HG03432 (cell line): ENCODE results near the gene ZSWIM5.
"Not testable (repeated sequence)": the region's sequence is repeated elsewhere in the genome, so short reads cannot be mapped to it uniquely, and the experiment has no call there.

Experiments
- ATAC-seq: cut with Tn5 transposase; IDR thresholded peaks from one replicate; pipeline ENCODE4 v1.9.1; 2021; ENCODE audit warnings: mild to moderate bottlenecking, moderate library complexity; ENCODE audit not compliant: unreplicated experiment

The ZSWIM5 gene

DNA sequence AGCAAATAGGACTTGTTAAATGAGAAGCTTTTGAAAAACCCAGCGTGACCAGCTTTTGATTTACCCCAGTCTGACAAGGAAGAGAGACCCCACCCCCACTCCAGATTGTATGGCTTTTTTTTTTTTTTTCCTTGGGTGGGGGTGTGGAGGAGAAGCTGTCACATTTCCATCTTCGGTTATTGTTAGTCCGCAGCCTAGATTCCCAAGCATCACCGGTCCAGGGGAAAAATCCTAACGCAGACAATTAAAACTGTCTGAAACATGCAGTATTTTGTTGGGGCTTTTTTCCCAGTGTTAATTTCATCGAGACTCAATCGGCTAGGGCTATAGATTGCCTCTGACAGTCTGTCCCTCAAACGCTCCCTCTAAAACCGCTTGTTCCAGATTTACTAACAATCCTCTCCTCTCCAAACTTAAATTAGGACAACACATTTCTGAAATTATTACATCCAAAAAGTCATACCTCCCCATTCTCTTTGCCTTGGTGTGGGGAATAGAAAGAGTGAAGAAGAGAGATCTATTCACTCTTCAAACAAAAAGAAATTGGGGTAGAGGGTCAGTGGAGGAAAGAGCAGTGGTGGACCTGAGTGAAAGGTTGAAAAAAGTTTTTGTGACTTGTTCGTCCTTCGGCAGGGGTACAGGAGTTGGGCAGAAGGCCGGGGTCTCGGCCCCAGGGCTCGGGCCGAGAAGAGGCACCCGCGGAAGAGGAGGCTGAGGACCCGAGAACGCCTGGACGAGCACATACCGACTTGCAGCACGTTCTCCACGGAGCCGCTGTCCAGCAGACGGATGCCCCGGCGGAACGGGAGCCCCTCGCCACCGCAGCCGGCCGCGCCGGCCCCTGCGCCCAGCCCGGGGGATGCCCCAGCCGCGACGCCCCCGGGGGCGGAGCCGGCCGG, 1.1 kb downstream of the ZSWIM5 start:
- peak; percentile 45 for ATAC-seq

DNA sequence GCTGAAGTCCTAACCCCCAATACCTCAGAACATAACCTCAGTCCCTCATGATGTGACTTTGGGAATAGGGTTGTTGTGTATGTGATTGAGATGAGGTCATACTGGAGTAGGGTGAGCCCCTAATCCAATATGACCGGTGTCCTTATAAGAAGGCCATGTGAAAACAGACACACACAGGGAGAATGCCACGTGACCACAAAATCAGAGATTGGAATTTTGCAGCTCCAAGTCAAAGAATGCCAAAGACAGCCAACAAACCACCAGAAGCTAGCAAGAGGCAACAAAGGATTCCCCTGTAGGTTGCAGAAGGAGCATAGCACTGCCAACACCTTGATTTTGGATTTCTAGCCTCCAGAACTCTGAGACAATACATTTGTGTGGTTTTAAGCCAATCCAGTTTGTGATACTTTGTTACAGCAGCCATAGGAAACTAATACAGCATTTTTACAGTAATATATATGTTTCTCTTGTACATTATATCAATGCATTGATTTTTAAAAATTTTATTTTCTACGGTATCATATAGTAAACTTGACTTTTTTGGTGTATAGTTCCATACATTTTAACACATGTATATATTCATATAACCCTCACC, 5.4 kb downstream of the ZSWIM5 start:
- no peak for ATAC-seq

GRCh38 chr1:45200435-45200834, 6.0 kb downstream of the ZSWIM5 start:
- no peak for ATAC-seq

GRCh38 chr1:45198185-45198584, 8.2 kb downstream of the ZSWIM5 start:
- ATAC-seq = no peak

GRCh38 chr1:45196863-45197262, 9.5 kb downstream of the ZSWIM5 start:
- no peak for ATAC-seq

GRCh38 chr1:45191418-45191783, 15.0 kb downstream of the ZSWIM5 start:
- ATAC-seq = no peak

GRCh38 chr1:45187725-45188124, 18.7 kb downstream of the ZSWIM5 start:
- ATAC-seq = no peak

- not testable (repeated sequence) for ATAC-seq
Observed at GRCh38 chr1:45179918-45180519, 26.4 kb downstream of the ZSWIM5 start.

DNA sequence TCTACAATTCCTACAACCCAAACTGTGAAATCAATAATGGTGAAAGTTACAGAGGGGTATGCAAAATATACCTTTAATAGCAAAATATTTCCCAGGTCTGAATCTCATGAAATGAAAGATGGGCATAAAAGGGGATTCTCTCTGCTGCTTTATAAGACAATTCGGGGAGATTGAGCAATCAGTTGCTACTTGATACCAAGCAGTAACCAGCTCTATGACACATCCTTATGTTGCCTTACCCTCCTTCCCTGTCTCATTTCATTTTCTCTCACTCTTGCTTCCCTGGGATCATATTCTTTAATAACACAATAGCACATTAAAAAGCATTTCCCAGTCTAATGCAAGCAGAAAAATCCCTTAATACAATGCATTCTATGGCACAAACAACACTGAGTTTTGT, 29.0 kb downstream of the ZSWIM5 start:
- no peak for ATAC-seq

DNA sequence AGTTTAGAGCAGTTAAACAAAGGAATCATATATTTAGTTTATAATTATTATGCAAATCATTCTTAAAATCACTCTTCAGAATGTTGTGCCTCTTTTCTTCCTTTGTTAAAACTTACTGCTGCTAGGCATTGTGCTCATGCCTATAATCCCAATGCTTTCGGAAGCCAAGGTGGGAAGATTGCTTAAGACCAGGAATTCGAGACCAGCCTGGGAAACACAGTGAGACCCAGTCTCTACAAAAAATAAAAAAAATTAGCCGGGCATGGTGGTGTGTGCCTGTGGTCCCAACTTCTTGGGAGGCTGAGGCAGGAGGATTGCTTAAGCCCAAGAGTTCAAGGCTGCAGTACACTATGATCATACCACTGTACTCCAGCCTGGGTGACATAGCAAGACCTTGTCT, 33.6 kb downstream of the ZSWIM5 start:
- no peak for ATAC-seq

- ATAC-seq = no peak
Observed at GRCh38 chr1:45172005-45172404, 34.4 kb downstream of the ZSWIM5 start.

DNA sequence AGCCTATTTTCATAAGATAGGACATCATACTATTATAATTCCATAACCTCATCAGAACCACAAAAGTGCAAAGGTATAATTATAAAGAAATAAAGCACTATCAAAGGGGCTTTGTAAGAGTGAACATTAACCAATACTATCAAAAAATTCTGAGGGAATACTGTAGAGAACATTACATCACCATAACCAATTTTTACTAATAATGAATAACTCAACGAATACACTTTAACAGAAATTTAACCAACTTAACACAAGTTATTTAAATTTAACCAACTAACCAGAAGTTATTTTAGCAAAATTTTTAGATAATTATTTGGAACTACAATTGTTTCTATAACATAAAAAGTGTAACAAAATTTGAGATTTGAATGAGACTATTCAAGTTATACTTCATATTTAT, 34.8 kb downstream of the ZSWIM5 start:
- no peak for ATAC-seq

GRCh38 chr1:45170151-45170742, 36.2 kb downstream of the ZSWIM5 start:
- no peak for ATAC-seq

DNA sequence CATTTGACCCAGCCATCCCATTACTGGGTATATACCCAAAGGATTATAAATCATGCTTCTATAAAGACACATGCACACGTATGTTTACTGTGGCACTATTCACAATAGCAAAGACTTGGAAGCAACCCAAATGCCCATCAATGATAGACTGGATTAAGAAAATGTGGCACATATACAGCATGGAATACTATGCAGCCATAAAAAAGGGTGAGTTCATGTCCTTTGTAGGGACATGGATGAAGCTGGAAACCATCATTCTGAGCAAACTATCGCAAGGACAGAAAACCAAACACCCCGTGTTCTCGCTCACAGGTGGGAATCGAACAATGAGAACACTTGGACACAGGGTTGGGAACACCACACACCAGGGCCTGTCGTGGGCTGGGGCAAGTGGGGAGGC, 38.5 kb downstream of the ZSWIM5 start:
- not testable (repeated sequence) for ATAC-seq

- ATAC-seq = not testable (repeated sequence)
Observed at GRCh38 chr1:45164307-45164706, 42.1 kb downstream of the ZSWIM5 start.

DNA sequence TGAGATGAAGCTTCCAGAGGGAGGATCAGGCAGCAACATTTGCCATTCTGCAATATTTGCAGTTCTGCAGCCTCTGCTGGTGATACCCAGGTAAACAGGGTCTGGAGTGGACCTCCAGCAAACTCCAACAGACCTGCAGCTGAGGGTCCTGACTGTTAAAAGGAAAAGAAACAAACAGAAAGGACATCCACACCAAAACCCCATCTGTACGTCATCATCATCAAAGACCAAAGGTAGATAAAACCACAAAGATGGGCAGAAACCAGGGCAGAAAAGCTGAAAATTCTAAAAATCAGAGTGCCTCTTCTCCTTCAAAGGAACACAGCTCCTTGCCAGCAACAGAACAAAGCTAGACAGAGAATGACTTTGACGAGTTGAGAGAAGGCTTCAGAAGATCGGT, 43.3 kb downstream of the ZSWIM5 start:
- not testable (repeated sequence) for ATAC-seq

DNA sequence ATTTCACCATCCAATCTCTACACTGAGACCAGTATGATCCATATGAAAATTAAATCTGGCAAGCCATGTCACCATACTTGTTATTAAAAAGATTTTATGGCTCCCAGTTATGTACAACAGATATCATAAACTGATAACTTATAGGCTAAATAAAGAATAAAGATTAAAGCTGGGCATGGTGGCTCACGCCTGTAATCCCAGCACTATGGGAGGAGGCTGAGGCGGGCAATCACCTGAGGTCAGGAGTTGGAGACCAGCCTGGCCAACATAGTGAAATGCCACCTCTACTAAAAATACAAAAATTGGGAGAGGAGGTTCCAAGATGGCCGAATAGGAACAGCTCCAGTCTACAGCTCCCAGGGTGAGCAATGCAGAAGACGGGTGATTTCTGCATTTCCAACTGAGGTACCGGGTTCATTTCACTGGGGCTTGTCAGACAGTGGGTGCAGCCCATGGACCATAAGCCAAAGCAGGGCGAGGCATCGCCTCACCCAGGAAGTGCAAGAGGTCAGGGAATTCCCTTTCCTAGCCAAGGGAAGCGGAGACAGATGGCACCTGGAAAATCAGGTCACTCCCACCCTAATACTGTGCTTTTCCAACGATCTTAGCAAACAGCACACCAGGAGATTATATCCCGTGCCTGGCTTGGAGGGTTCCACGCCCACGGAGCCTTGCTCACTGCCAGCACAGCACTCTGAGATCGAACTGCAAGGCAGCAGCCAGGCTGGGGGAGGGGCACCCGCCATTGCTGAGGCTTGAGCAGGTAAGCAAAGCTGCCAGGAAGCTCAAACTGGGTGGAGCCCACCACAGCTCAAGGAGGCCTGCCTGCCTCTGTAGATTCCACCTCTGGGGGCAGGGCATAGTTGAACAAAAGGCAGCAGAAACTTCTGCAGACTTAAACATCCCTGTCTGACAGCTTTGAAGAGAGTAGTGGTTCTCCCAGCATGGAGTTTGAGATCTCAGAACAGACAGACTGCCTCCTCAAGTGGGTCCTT, 44.1 kb downstream of the ZSWIM5 start:
- not testable (repeated sequence) for ATAC-seq

DNA sequence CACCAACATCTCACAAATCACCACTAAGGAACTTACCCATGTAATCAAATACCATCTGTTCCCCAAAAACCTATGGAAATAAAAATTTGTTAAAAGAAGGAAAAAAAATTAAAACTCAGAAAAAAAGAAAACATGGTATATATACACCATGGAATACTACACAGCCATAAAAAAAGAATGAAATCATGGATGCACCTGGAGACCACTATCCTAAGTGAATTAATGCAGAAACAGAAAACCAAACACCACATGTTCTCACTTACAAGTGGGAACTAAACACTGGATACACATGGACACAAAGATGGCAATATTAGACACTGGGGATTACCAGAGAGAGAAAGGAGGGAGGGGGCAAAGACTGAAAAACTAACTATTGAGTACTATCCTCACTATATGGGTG, 50.4 kb downstream of the ZSWIM5 start:
- no peak for ATAC-seq

DNA sequence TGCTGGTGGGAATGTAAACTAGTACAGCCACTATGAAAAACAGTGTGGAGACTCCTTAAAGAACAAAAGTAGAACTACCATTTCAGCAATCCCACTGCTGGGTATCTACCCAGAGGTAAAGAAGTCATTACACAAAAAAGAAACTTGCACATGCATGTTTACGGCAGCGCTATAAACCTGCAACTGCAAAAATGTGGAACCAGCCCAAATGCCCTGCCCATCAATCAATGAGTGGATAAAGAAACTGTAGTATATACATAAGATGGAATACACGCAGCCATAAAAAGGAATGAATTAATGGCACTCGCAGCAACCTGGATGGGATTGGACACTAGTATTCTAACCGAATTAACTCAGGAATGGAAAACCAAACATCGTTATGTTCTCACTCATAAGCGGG, 51.0 kb downstream of the ZSWIM5 start:
- no peak for ATAC-seq

GRCh38 chr1:45152126-45152525, 54.3 kb downstream of the ZSWIM5 start:
- ATAC-seq = no peak
